Mesendoderm (in vitro differentiated cells): Measurements from ENCODE around the gene ORAI2.

Experiments
- DNase-seq: peaks from one replicate; pipeline ENCODE4 v3.0.0; 2013
- H2AK5ac ChIP-seq: 2 replicates; pipeline ENCODE4 v1.6.1; 2013; ENCODE audit warnings: low read length, inconsistent platforms
- H2BK120ac ChIP-seq: 2 replicates; pipeline ENCODE4 v1.6.1; 2013; ENCODE audit warnings: low read depth, mild to moderate bottlenecking, low read length, moderate library complexity, mixed read lengths
- H2BK15ac ChIP-seq: replicated peaks from 2 replicates; pipeline ENCODE4 v1.6.1; 2013; ENCODE audit warnings: low read depth, mild to moderate bottlenecking, moderate library complexity
- H2BK5ac ChIP-seq: 2 replicates; pipeline ENCODE4 v1.6.1; 2013; ENCODE audit warnings: low read length, inconsistent platforms
- H3K18ac ChIP-seq: 2 replicates; pipeline ENCODE4 v1.6.1; 2013; ENCODE audit warnings: mild to moderate bottlenecking, low read length, mixed read lengths
- H3K23ac ChIP-seq: one replicate; pipeline ENCODE4 v1.6.1; 2013; ENCODE audit warnings: low read length
- H3K27ac ChIP-seq: 2 replicates; pipeline ENCODE4 v1.5.1; 2013; ENCODE audit warnings: low read depth, mild to moderate bottlenecking, inconsistent platforms, low read length, moderate library complexity
- H3K27me3 ChIP-seq: 2 replicates; pipeline ENCODE4 v1.6.1; 2013; ENCODE audit warnings: low read length, control low read depth, mild to moderate bottlenecking, inconsistent platforms; ENCODE audit not compliant: insufficient read depth, poor library complexity
- H3K36me3 ChIP-seq: 2 replicates; pipeline ENCODE4 v1.6.1; 2013; ENCODE audit warnings: low read length, inconsistent platforms; ENCODE audit not compliant: control insufficient read depth, insufficient read depth
- H3K4ac ChIP-seq: one replicate; pipeline ENCODE4 v1.6.1; 2013; ENCODE audit warnings: low read depth, mild to moderate bottlenecking, low read length, moderate library complexity
- H3K4me1 ChIP-seq: 2 replicates; pipeline ENCODE4 v1.6.1; 2013; ENCODE audit warnings: low read depth, low read length, inconsistent platforms; ENCODE audit not compliant: control insufficient read depth
- H3K4me2 ChIP-seq: 2 replicates; pipeline ENCODE4 v1.6.1; 2013; ENCODE audit warnings: low read length
- H3K4me3 ChIP-seq: 2 replicates; pipeline ENCODE4 v1.5.1; 2013; ENCODE audit warnings: mild to moderate bottlenecking, low read length
- H3K56ac ChIP-seq: one replicate; pipeline ENCODE4 v1.6.1; 2013; ENCODE audit warnings: low read length
- H3K79me1 ChIP-seq: 2 replicates; pipeline ENCODE4 v1.6.1; 2013; ENCODE audit warnings: low read length, inconsistent platforms
- H3K79me2 ChIP-seq: 2 replicates; pipeline ENCODE4 v1.6.1; 2013; ENCODE audit warnings: mild to moderate bottlenecking, low read length; ENCODE audit not compliant: control insufficient read depth, insufficient read depth
- H3K9ac ChIP-seq: 2 replicates; pipeline ENCODE4 v1.6.1; 2013; ENCODE audit warnings: low read length, inconsistent platforms
- H4K5ac ChIP-seq: one replicate; pipeline ENCODE4 v1.6.1; 2013; ENCODE audit warnings: low read length
- H4K8ac ChIP-seq: one replicate; pipeline ENCODE4 v1.6.1; 2013; ENCODE audit warnings: low read depth, mild to moderate bottlenecking, control low read depth, low read length, moderate library complexity
- WGBS: extraction: QIAGEN DNeasy Blood & Tissue Kit; methylation state at CpG from one replicate; pipeline ENCODE4 v1.1.7; 2013; ENCODE audit warnings: low lambda C conversion rate, missing lambda C conversion rate; ENCODE audit not compliant: insufficient coverage; ENCODE audit errors: extremely low coverage; 5-methylcytosine and 5-hydroxymethylcytosine counted together

Gene ORAI2

GRCh38 chr7:102415685-102416225 is 17.6 kb upstream of the ORAI2 start:
- Histone ChIP-seq H2BK15ac (no peak overlapping the region), H3K79me1 (peaks cover 3% of the 10 kb centered on the region), H2BK5ac (no peak overlapping the region), H3K36me3 (peaks cover 8% of the 10 kb centered on the region), H3K9ac (no peak overlapping the region), H2BK120ac (no peak overlapping the region), H3K4me1 (no peaks in the 10 kb centered on the region), H3K23ac (no peak overlapping the region), H3K27ac (no peak overlapping the region), H3K79me2 (no peaks in the 10 kb centered on the region), H4K8ac (no peak overlapping the region), H4K5ac (no peak overlapping the region), H3K56ac (no peak overlapping the region), H3K4me3 (no peak overlapping the region), H3K27me3 (no peaks in the 10 kb centered on the region), H2AK5ac (no peak overlapping the region), H3K4ac (no peak overlapping the region), H3K18ac (no peak overlapping the region), H3K4me2 (no peak overlapping the region)
- WGBS, result no CpG with 5 or more reads among the region's 12 CpGs
- DNase-seq, result no peak

- no peak for DNase-seq
- H3K79me1 ChIP-seq, result peaks cover 3% of the 10 kb centered on the region
- no peak overlapping the region for H3K18ac ChIP-seq
- no peaks in the 10 kb centered on the region for H3K4me1 ChIP-seq
- H3K27ac ChIP-seq, result no peak overlapping the region
- H3K4me2 ChIP-seq, result no peak overlapping the region
- no peak overlapping the region for H2BK15ac ChIP-seq
- no peaks in the 10 kb centered on the region for H3K79me2 ChIP-seq
- H3K4me3 ChIP-seq, result no peak overlapping the region
- WGBS, result no CpG with 5 or more reads among the region's 6 CpGs
- peaks cover 8% of the 10 kb centered on the region for H3K36me3 ChIP-seq
- no peak overlapping the region for H4K5ac ChIP-seq
- H3K56ac ChIP-seq, result no peak overlapping the region
- H2AK5ac ChIP-seq, result no peak overlapping the region
- no peak overlapping the region for H2BK120ac ChIP-seq
- no peak overlapping the region for H3K9ac ChIP-seq
- H2BK5ac ChIP-seq, result no peak overlapping the region
- no peaks in the 10 kb centered on the region for H3K27me3 ChIP-seq
- H4K8ac ChIP-seq, result no peak overlapping the region
- no peak overlapping the region for H3K23ac ChIP-seq
- no peak overlapping the region for H3K4ac ChIP-seq
Measured at GRCh38 chr7:102416406-102416805, 17.0 kb upstream of the ORAI2 start.

GRCh38 chr7:102417105-102417504 is 16.3 kb upstream of the ORAI2 start:
- no peak overlapping the region for H3K18ac ChIP-seq
- WGBS, result no CpG with 5 or more reads among the region's 3 CpGs
- H3K4ac ChIP-seq, result no peak overlapping the region
- H2BK120ac ChIP-seq, result no peak overlapping the region
- H3K23ac ChIP-seq, result no peak overlapping the region
- no peak overlapping the region for H2BK5ac ChIP-seq
- no peak overlapping the region for H3K27ac ChIP-seq
- no peak overlapping the region for H3K56ac ChIP-seq
- peaks cover 8% of the 10 kb centered on the region for H3K36me3 ChIP-seq
- no peaks in the 10 kb centered on the region for H3K27me3 ChIP-seq
- peaks cover 3% of the 10 kb centered on the region for H3K79me1 ChIP-seq
- no peak overlapping the region for H3K4me2 ChIP-seq
- H3K4me3 ChIP-seq, result no peak overlapping the region
- DNase-seq, result no peak
- H3K9ac ChIP-seq, result no peak overlapping the region
- no peak overlapping the region for H4K5ac ChIP-seq
- no peaks in the 10 kb centered on the region for H3K4me1 ChIP-seq
- no peak overlapping the region for H2BK15ac ChIP-seq
- H3K79me2 ChIP-seq, result no peaks in the 10 kb centered on the region
- no peak overlapping the region for H4K8ac ChIP-seq
- H2AK5ac ChIP-seq, result no peak overlapping the region

GRCh38 chr7:102418592-102418991 is 14.8 kb upstream of the ORAI2 start:
- H4K8ac ChIP-seq, result no peak overlapping the region
- H3K79me2 ChIP-seq, result no peaks in the 10 kb centered on the region
- no peak overlapping the region for H2AK5ac ChIP-seq
- H2BK15ac ChIP-seq, result no peak overlapping the region
- H3K36me3 ChIP-seq, result peaks cover 5% of the 10 kb centered on the region
- no peaks in the 10 kb centered on the region for H3K27me3 ChIP-seq
- no CpG with 5 or more reads among the region's 5 CpGs for WGBS
- H3K4me3 ChIP-seq, result no peak overlapping the region
- H2BK5ac ChIP-seq, result no peak overlapping the region
- no peak overlapping the region for H3K9ac ChIP-seq
- no peak overlapping the region for H3K56ac ChIP-seq
- no peak overlapping the region for H2BK120ac ChIP-seq
- no peak overlapping the region for H3K4me2 ChIP-seq
- H4K5ac ChIP-seq, result no peak overlapping the region
- no peak for DNase-seq
- no peaks in the 10 kb centered on the region for H3K79me1 ChIP-seq
- H3K4ac ChIP-seq, result no peak overlapping the region
- no peak overlapping the region for H3K27ac ChIP-seq
- no peak overlapping the region for H3K23ac ChIP-seq
- no peak overlapping the region for H3K18ac ChIP-seq
- no peaks in the 10 kb centered on the region for H3K4me1 ChIP-seq

- no peaks in the 10 kb centered on the region for H3K79me1 ChIP-seq
- H4K8ac ChIP-seq, result no peak overlapping the region
- H3K79me2 ChIP-seq, result no peaks in the 10 kb centered on the region
- no peak for DNase-seq
- no peaks in the 10 kb centered on the region for H3K4me1 ChIP-seq
- H3K56ac ChIP-seq, result no peak overlapping the region
- H4K5ac ChIP-seq, result no peak overlapping the region
- no peak overlapping the region for H2AK5ac ChIP-seq
- no CpG with 5 or more reads among the region's 10 CpGs for WGBS
- H3K4ac ChIP-seq, result no peak overlapping the region
- H2BK5ac ChIP-seq, result no peak overlapping the region
- no peak overlapping the region for H3K9ac ChIP-seq
- H3K4me2 ChIP-seq, result no peak overlapping the region
- H2BK15ac ChIP-seq, result no peak overlapping the region
- H3K27ac ChIP-seq, result no peak overlapping the region
- no peak overlapping the region for H2BK120ac ChIP-seq
- no peak overlapping the region for H3K4me3 ChIP-seq
- H3K36me3 ChIP-seq, result peaks cover 10% of the 10 kb centered on the region
- H3K18ac ChIP-seq, result no peak overlapping the region
- H3K23ac ChIP-seq, result no peak overlapping the region
- H3K27me3 ChIP-seq, result no peaks in the 10 kb centered on the region
Measured at GRCh38 chr7:102421706-102422240, 11.6 kb upstream of the ORAI2 start.

GRCh38 chr7:102424129-102424551 is 9.2 kb upstream of the ORAI2 start:
- no peak overlapping the region for H4K8ac ChIP-seq
- peaks cover 8% of the 10 kb centered on the region for H3K36me3 ChIP-seq
- no peak overlapping the region for H3K4ac ChIP-seq
- H3K4me3 ChIP-seq, result no peak overlapping the region
- no peak overlapping the region for H3K9ac ChIP-seq
- DNase-seq, result peak; percentile 27
- no peak overlapping the region for H3K4me2 ChIP-seq
- no peak overlapping the region for H3K23ac ChIP-seq
- H3K4me1 ChIP-seq, result no peaks in the 10 kb centered on the region
- H2BK5ac ChIP-seq, result no peak overlapping the region
- H2BK15ac ChIP-seq, result no peak overlapping the region
- no peak overlapping the region for H4K5ac ChIP-seq
- WGBS, result no CpG with 5 or more reads among the region's 12 CpGs
- H3K56ac ChIP-seq, result no peak overlapping the region
- H2AK5ac ChIP-seq, result no peak overlapping the region
- H3K79me1 ChIP-seq, result no peaks in the 10 kb centered on the region
- H3K79me2 ChIP-seq, result no peaks in the 10 kb centered on the region
- no peak overlapping the region for H2BK120ac ChIP-seq
- no peak overlapping the region for H3K18ac ChIP-seq
- no peaks in the 10 kb centered on the region for H3K27me3 ChIP-seq
- no peak overlapping the region for H3K27ac ChIP-seq
